ENCODE measurements around the gene TCAIM.

TCAIM gene

GRCh38 chr3:44427683-44428082, 89.1 kb downstream of the TCAIM start:
- in situ Hi-C loops (cut with HindIII; ENCODE audit: low sequenced_read_pairs), result no loop called here
- DNase-seq (ENCODE audit: low read depth), result no peak
- H3K4me3 ChIP-seq (ENCODE audit: low read depth, low read length), result no peak overlapping the region
- TF ChIP-seq, protein P1, sequence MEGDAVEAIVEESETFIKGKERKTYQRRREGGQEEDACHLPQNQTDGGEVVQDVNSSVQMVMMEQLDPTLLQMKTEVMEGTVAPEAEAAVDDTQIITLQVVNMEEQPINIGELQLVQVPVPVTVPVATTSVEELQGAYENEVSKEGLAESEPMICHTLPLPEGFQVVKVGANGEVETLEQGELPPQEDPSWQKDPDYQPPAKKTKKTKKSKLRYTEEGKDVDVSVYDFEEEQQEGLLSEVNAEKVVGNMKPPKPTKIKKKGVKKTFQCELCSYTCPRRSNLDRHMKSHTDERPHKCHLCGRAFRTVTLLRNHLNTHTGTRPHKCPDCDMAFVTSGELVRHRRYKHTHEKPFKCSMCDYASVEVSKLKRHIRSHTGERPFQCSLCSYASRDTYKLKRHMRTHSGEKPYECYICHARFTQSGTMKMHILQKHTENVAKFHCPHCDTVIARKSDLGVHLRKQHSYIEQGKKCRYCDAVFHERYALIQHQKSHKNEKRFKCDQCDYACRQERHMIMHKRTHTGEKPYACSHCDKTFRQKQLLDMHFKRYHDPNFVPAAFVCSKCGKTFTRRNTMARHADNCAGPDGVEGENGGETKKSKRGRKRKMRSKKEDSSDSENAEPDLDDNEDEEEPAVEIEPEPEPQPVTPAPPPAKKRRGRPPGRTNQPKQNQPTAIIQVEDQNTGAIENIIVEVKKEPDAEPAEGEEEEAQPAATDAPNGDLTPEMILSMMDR (IDR thresholded peaks at IDR 0.05; ENCODE audit: low read depth, low read length, missing control alignments), result no peak

DNA sequence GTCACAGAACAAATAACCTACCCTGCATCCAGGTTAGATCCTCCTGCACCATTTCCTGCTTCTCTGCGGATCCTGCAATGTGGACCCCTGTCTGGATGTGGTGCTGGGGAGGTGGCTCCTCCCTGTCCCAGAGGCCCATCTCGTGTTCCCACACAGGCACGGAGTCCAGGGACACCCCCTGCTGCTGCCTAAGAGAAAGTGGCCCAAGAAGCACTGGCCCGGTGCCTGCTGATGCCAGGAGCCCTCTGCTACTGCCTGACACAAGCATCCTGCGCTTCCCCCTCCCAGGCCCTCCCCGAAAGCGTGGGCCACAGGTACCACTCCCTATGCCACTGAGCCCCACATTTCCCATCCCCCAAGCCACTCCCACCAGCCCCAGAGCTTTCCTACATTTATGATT, 90.3 kb downstream of the TCAIM start:
- in situ Hi-C loops (cut with HindIII; ENCODE audit: low sequenced_read_pairs), result no loop called here
- TF ChIP-seq, protein P1 (IDR thresholded peaks at IDR 0.05; ENCODE audit: low read depth, low read length, missing control alignments), result no peak
- no peak overlapping the region for H3K4me3 ChIP-seq (ENCODE audit: low read depth, low read length)
- no peak for DNase-seq (ENCODE audit: low read depth)

DNA sequence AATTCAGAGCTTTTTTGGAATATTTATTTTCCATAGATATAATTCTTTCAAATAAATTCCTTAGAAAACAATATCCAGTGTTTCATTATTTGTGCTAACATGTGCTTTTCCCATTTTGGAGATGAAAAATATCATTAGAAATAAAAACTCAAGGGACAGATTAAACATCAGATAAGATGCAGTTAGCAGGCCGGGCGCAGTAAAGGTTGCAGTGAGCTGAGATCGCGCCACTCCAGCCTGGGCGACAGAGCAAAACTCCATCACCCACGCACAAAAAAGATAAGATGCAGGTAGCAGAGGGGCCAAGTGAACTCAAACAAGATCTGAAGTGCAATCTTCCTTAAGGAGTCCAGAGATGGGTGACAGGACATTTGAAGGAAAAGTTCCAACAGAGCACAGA, 90.9 kb downstream of the TCAIM start:
- TF ChIP-seq, protein P1 (IDR thresholded peaks at IDR 0.05; ENCODE audit: low read depth, low read length, missing control alignments), result no peak
- in situ Hi-C loops (cut with HindIII; ENCODE audit: low sequenced_read_pairs), result no loop called here

GRCh38 chr3:44430466-44430865, 91.9 kb downstream of the TCAIM start:
- H3K4me3 ChIP-seq (ENCODE audit: low read depth, low read length), result no peak overlapping the region
- no peak for DNase-seq (ENCODE audit: low read depth)
- TF ChIP-seq, protein P1 (IDR thresholded peaks at IDR 0.05; ENCODE audit: low read depth, low read length, missing control alignments), result no peak
- in situ Hi-C loops (cut with HindIII; ENCODE audit: low sequenced_read_pairs), result no loop called here

More for the DNA sequence above, 90.9 kb downstream of the TCAIM start:
- H3K4me3 ChIP-seq (ENCODE audit: low read depth, low read length), result no peak overlapping the region
- no peak for DNase-seq (ENCODE audit: low read depth)

GRCh38 chr3:44434834-44435510, 96.4 kb downstream of the TCAIM start:
- in situ Hi-C loops (cut with HindIII; ENCODE audit: low sequenced_read_pairs), result no loop called here
- TF ChIP-seq, protein P1 (IDR thresholded peaks at IDR 0.05; ENCODE audit: low read depth, low read length, missing control alignments), result no peak
- H3K4me3 ChIP-seq (ENCODE audit: low read depth, low read length), result no peak overlapping the region
- DNase-seq (ENCODE audit: low read depth), result no peak

- no peak for DNase-seq (ENCODE audit: low read depth)
- TF ChIP-seq, protein P1 (IDR thresholded peaks at IDR 0.05; ENCODE audit: low read depth, low read length, missing control alignments), result no peak
- no peak overlapping the region for H3K4me3 ChIP-seq (ENCODE audit: low read depth, low read length)
- in situ Hi-C loops (cut with HindIII; ENCODE audit: low sequenced_read_pairs), result no loop called here
These were observed 97.6 kb downstream of the TCAIM start for GRCh38 chr3:44436181-44436580.
